K562 (cell line): ENCODE results near the gene NAA38. TPM values are rescaled to one million over a fixed set of nuclear protein-coding genes. Genes with fewer than 3 reads are reported as not detected.

Experiments
- ARID2 ChIP-seq: fragments of 450-650 bp; IDR thresholded peaks from 2 replicates; pipeline ENCODE4 v1.6.1; 2017; ENCODE audit warnings: antibody characterized with exemption, mild to moderate bottlenecking
- ARID3B ChIP-seq: fragments of 250-450 bp; sonication (Bioruptor Pico); IDR thresholded peaks from 2 replicates; pipeline ENCODE4 v1.4.0; 2020; ENCODE audit warnings: borderline replicate concordance
- CBX2 ChIP-seq: fragments of 200-600 bp; sonication (generic); IDR thresholded peaks from one replicate; pipeline ENCODE4 v1.6.1; 2012; ENCODE audit warnings: mild to moderate bottlenecking, low read length, inconsistent platforms; ENCODE audit not compliant: insufficient read depth, poor library complexity, severe bottlenecking
- FOXP1 ChIP-seq: sonication (generic); formaldehyde crosslinking; IDR thresholded peaks from 2 replicates; pipeline ENCODE4 v1.8.0; 2022; ENCODE audit warnings: mild to moderate bottlenecking, missing genetic modification reagents
- FUS ChIP-seq: fragments of 200-400 bp; formaldehyde crosslinking; optimal IDR thresholded peaks from 2 replicates; pipeline ENCODE3; 2017; ENCODE audit warnings: low read depth, low read length
- GTF2E2 ChIP-seq: fragments of 200-800 bp; sonication (Bioruptor generic); IDR thresholded peaks from 2 replicates; pipeline ENCODE4 v1.6.1; 2016; ENCODE audit warnings: missing genetic modification characterization, missing compliant biosample characterization
- NCOA1 ChIP-seq: fragments of 450-650 bp; IDR thresholded peaks from 2 replicates; pipeline ENCODE4 v1.6.1; 2016; ENCODE audit warnings: low read depth
- NR2C1 ChIP-seq, 2 experiments: fragments of 450-650 bp; IDR thresholded peaks; 2 replicates each; pipeline ENCODE4 v1.6.1; 2017; ENCODE audit warnings: mild to moderate bottlenecking in 2 of 2, antibody characterized with exemption in 1 of 2, inconsistent platforms in 1 of 2, missing compliant biosample characterization in 1 of 2, missing genetic modification characterization in 1 of 2
- POLR2A ChIP-seq: fragments of 450-650 bp; conservative IDR thresholded peaks from 2 replicates; pipeline ENCODE4 v1.6.1; 2016
- PRPF4 ChIP-seq: fragments of 200-400 bp; formaldehyde crosslinking; IDR thresholded peaks from one replicate; pipeline ENCODE4 v1.6.1; 2017; ENCODE audit warnings: low read length, low read depth, mild to moderate bottlenecking; ENCODE audit not compliant: insufficient read depth, poor library complexity, severe bottlenecking
- RBBP5 ChIP-seq: fragments of 200-600 bp; sonication (generic); IDR thresholded peaks from 2 replicates; pipeline ENCODE4 v1.6.1; 2012; ENCODE audit warnings: borderline replicate concordance, mild to moderate bottlenecking, low read length, control low read depth, inconsistent platforms; ENCODE audit not compliant: insufficient read depth, poor library complexity, severe bottlenecking
- RBM39 ChIP-seq: fragments of 200-400 bp; formaldehyde crosslinking; optimal IDR thresholded peaks from 2 replicates; pipeline ENCODE3; 2018; ENCODE audit warnings: low read depth, low read length
- TEAD4 ChIP-seq, 2 experiments: sonication (generic) in 1 of 2; formaldehyde crosslinking in 1 of 2; IDR thresholded peaks; 2 replicates each; pipeline versions ENCODE4 v1.6.1 to v1.8.0; 2012 to 2022; ENCODE audit warnings: borderline replicate concordance in 1 of 2, inconsistent platforms in 1 of 2, low read length in 1 of 2, mild to moderate bottlenecking in 1 of 2, missing genetic modification reagents in 1 of 2
- ZC3H4 ChIP-seq: sonication (generic); formaldehyde crosslinking; IDR thresholded peaks from 2 replicates; pipeline ENCODE4 v1.9.0; 2021; ENCODE audit warnings: missing genetic modification reagents, borderline replicate concordance
- ZKSCAN1 ChIP-seq: fragments of 150-350 bp; IDR thresholded peaks from 2 replicates; pipeline ENCODE4 v1.6.1; 2016; ENCODE audit warnings: low read depth, low read length
- ZNF143 ChIP-seq: sonication (generic); formaldehyde crosslinking; IDR thresholded peaks from 2 replicates; pipeline ENCODE4 v1.9.0; 2022; ENCODE audit warnings: mild to moderate bottlenecking, missing genetic modification reagents
- ZNF184 ChIP-seq: sonication (generic); formaldehyde crosslinking; IDR thresholded peaks from 2 replicates; pipeline ENCODE4 v1.5.0; 2020; ENCODE audit warnings: missing genetic modification reagents
- ZNF408 ChIP-seq: fragments of 250-450 bp; sonication (Bioruptor Pico); IDR thresholded peaks from 2 replicates; pipeline ENCODE4 v1.4.0; 2020; ENCODE audit warnings: low read depth, mild to moderate bottlenecking, moderate library complexity
- ZNF41 ChIP-seq: fragments of 250-450 bp; sonication (Bioruptor Pico); conservative IDR thresholded peaks from 2 replicates; pipeline ENCODE4 v1.4.0; 2020; ENCODE audit warnings: mild to moderate bottlenecking
- polyA plus RNA-seq, 8 experiments: library from polyadenylated mRNA; depleted of rRNA in 4 of 8; stranded (reverse) in 5 of 8; unstranded in 3 of 8; fragments of >200 nt; fragmentation: Nextera tagmentation in 2 of 8; fragmentation: Illumina TruSeq in 1 of 8; extraction: Ambion mirVana in 2 of 8; extraction: Trizol in 1 of 8; gene quantifications; 2 replicates each; pipeline versions ENCODE4 v1.2.1 to v1.2.3, GENCODE V29; 2011 to 2014; ENCODE audit warnings: inconsistent platforms in 1 of 8, missing spikeins in 1 of 8
- total RNA-seq, 7 experiments: library from RNA; depleted of rRNA in 6 of 7; stranded (reverse); fragments of >200 nt in 6 of 7; fragmentation: Illumina TruSeq in 2 of 7; extraction: Trizol in 2 of 7; gene quantifications; 2 replicates each; pipeline versions ENCODE4 v1.2.1 to v1.2.3, GENCODE V29; 2011 to 2021; ENCODE audit warnings: low replicate concordance in 1 of 7
- TF ChIP-seq, protein P1 (sequence below): sonication (generic); formaldehyde crosslinking; IDR thresholded peaks from 2 replicates; pipeline ENCODE4 v1.9.0; 2022; ENCODE audit warnings: mild to moderate bottlenecking, missing genetic modification reagents
- TF ChIP-seq, protein P2 (sequence below): IDR thresholded peaks from 3 replicates; pipeline ENCODE4 v1.6.1; 2011; ENCODE audit warnings: borderline replicate concordance, mild to moderate bottlenecking, moderate library complexity; ENCODE audit not compliant: insufficient read length; ENCODE audit errors: extremely low read depth
- TF ChIP-seq, protein P3 (sequence below): sonication (generic); formaldehyde crosslinking; IDR thresholded peaks from 2 replicates; pipeline ENCODE4 v1.9.0; 2022; ENCODE audit warnings: mild to moderate bottlenecking, missing genetic modification reagents

NAA38 gene
- total and polyA plus RNA-seq, 9 of the 15 experiments (the other 6 are each of a cell fraction or from before 2014, with no cell fraction given) = 16.4 to 99.8 (median 57.3) TPM

DNA sequence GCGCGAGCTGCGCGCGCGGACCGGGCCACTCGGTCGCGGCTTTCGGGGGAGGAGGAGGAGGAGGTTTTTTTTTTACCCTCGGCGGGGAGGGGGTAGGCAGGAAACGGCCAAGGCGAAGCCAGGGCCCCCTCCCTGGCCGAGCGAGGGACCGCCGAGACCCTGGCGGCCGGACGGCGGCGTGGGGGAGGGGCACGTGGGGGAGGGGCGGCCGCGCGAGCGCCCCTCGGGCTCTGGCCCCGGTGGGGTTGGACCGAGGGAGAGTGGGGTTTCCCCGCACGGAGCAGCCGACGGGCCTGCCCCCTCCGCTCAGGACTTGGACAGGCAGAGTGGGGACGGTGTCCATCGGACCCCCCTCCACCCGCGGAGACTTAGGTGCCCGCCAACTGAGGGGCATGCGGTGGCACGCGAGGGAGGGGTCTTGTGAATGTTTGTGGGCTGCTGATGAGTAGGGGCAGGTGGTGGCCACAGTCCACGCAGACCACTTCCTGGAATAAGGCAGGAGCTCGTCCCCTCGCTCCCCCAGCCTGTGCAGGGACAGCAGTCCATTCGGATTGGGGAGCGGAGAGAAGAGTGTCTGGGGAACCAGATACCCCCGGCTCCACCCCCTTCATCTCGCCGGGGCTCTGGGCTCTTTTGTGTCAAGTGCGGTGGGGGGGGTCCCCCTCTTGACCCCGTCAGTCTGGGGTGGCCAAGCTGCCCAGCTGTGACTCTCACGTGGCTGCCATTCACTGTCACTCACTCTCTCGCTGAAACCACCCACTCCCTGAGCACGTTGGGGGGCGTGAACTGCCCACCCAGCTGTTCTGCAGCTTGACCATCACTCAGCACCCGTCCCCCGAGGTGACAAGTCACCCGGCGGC lies 28.2 kb upstream of the NAA38 start (continued):
- TF ChIP-seq ZNF408 (CRISPR knock-in tag) (no peak), CBX2 (no peak), ARID3B (CRISPR knock-in tag) (no peak), ZNF41 (CRISPR knock-in tag) (no peak), TEAD4 (IDR thresholded peaks at IDR 0.05; ENCODE audit: low read length) (no peak), TEAD4 (CRISPR knock-in tag; IDR thresholded peaks at IDR 0.05; ENCODE audit: borderline replicate concordance) (no peak), ARID2 (no peak), ZKSCAN1 (no peak), GTF2E2 (tag) (no peak), NCOA1 (no peak), POLR2A (peak; percentile 74), RBM39 (no peak), RBBP5 (peak; percentile 45), PRPF4 (peak; percentile 96), NR2C1 (IDR thresholded peaks at IDR 0.05) (no peak), NR2C1 (tag; IDR thresholded peaks at IDR 0.05) (no peak), ZNF184 (CRISPR knock-in tag) (no peak), FOXP1 (CRISPR knock-in tag) (no peak), FUS (no peak), ZNF143 (CRISPR knock-in tag) (no peak), ZC3H4 (no peak)
- TF ChIP-seq, protein P1, sequence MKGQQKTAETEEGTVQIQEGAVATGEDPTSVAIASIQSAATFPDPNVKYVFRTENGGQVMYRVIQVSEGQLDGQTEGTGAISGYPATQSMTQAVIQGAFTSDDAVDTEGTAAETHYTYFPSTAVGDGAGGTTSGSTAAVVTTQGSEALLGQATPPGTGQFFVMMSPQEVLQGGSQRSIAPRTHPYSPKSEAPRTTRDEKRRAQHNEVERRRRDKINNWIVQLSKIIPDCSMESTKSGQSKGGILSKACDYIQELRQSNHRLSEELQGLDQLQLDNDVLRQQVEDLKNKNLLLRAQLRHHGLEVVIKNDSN = 0 out of 2 replicates have a peak, but pooled peaks have one; percentile 12
- TF ChIP-seq, protein P2, sequence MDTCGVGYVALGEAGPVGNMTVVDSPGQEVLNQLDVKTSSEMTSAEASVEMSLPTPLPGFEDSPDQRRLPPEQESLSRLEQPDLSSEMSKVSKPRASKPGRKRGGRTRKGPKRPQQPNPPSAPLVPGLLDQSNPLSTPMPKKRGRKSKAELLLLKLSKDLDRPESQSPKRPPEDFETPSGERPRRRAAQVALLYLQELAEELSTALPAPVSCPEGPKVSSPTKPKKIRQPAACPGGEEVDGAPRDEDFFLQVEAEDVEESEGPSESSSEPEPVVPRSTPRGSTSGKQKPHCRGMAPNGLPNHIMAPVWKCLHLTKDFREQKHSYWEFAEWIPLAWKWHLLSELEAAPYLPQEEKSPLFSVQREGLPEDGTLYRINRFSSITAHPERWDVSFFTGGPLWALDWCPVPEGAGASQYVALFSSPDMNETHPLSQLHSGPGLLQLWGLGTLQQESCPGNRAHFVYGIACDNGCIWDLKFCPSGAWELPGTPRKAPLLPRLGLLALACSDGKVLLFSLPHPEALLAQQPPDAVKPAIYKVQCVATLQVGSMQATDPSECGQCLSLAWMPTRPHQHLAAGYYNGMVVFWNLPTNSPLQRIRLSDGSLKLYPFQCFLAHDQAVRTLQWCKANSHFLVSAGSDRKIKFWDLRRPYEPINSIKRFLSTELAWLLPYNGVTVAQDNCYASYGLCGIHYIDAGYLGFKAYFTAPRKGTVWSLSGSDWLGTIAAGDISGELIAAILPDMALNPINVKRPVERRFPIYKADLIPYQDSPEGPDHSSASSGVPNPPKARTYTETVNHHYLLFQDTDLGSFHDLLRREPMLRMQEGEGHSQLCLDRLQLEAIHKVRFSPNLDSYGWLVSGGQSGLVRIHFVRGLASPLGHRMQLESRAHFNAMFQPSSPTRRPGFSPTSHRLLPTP = no peak
- TF ChIP-seq, protein P3, sequence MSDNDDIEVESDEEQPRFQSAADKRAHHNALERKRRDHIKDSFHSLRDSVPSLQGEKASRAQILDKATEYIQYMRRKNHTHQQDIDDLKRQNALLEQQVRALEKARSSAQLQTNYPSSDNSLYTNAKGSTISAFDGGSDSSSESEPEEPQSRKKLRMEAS (CRISPR knock-in tag) = peak; percentile 69
